ENCODE results near the gene RGL4.

Gene RGL4

GRCh38 chr22:23681026-23681809 lies 9.6 kb upstream of the RGL4 start:
- no peak for DNase-seq

- no peak for DNase-seq
Observed at GRCh38 chr22:23682077-23682476, 8.7 kb upstream of the RGL4 start.

GRCh38 chr22:23682827-23683355 lies 7.9 kb upstream of the RGL4 start:
- no peak for DNase-seq

GRCh38 chr22:23683545-23683944 lies 7.3 kb upstream of the RGL4 start:
- DNase-seq: no peak

GRCh38 chr22:23684026-23684425 lies 6.8 kb upstream of the RGL4 start:
- no peak for DNase-seq

- DNase-seq: no peak
Observed at GRCh38 chr22:23684561-23685031, 6.2 kb upstream of the RGL4 start.

GRCh38 chr22:23685205-23685784 lies 5.5 kb upstream of the RGL4 start:
- DNase-seq: no peak

- no peak for DNase-seq
Observed at GRCh38 chr22:23686416-23687024, 4.3 kb upstream of the RGL4 start.

- no peak for DNase-seq
Observed at GRCh38 chr22:23688121-23688520, 2.7 kb upstream of the RGL4 start.

- DNase-seq: no peak
Observed at GRCh38 chr22:23688571-23688970, 2.2 kb upstream of the RGL4 start.

GRCh38 chr22:23689414-23689813 lies 1.4 kb upstream of the RGL4 start:
- no peak for DNase-seq

GRCh38 chr22:23691748-23692423 lies 1.1 kb downstream of the RGL4 start:
- no peak for DNase-seq

- DNase-seq: no peak
Observed at GRCh38 chr22:23692598-23693291, 1.9 kb downstream of the RGL4 start.

GRCh38 chr22:23693979-23694680 lies 3.3 kb downstream of the RGL4 start:
- DNase-seq: no peak

GRCh38 chr22:23695141-23695540 lies 4.3 kb downstream of the RGL4 start:
- DNase-seq: no peak

- DNase-seq: no peak
Observed at GRCh38 chr22:23695571-23696325, 4.9 kb downstream of the RGL4 start.

- DNase-seq: no peak
Observed at GRCh38 chr22:23696326-23696851, 5.6 kb downstream of the RGL4 start.

- DNase-seq: no peak
Observed at GRCh38 chr22:23697031-23697970, 6.5 kb downstream of the RGL4 start.

- no peak for DNase-seq
Observed at GRCh38 chr22:23698094-23698493, 7.3 kb downstream of the RGL4 start.
